Measurements from ENCODE around the gene LCE3B. TPM values are rescaled to one million over a fixed set of nuclear protein-coding genes. Genes with fewer than 3 reads are reported as not detected.

The LCE3B gene
- total RNA-seq, 1 donor from 2014 or later, result not detected

- ATAC-seq (no peak), DNase-seq (ENCODE audit: low spot score) (no peak)
- intact Hi-C loops (cut with DNase I), result no loop called here
These were observed 40.5 kb downstream of the LCE3B start for GRCh38 chr1:152654110-152654509.

GRCh38 chr1:152656459-152656858, 42.8 kb downstream of the LCE3B start:
- no peak for ATAC-seq
- no peak for DNase-seq (ENCODE audit: low spot score)
- intact Hi-C loops (cut with DNase I), result no loop called here

GRCh38 chr1:152657677-152658076, 44.1 kb downstream of the LCE3B start:
- intact Hi-C loops (cut with DNase I), result no loop called here
- ATAC-seq (no peak), DNase-seq (ENCODE audit: low spot score) (no peak)

GRCh38 chr1:152658649-152659048, 45.0 kb downstream of the LCE3B start:
- ATAC-seq, result no peak
- intact Hi-C loops (cut with DNase I), result no loop called here
- no peak for DNase-seq (ENCODE audit: low spot score)

GRCh38 chr1:152663098-152663497, 49.5 kb downstream of the LCE3B start, which contains the start of gene LCE2D:
Gene LCE2D (plus strand): TSS chr1:152663380. CDS start chr1:152664106, 726 bp downstream.
- DNase-seq (ENCODE audit: low spot score) (no peak), ATAC-seq (no peak)
- intact Hi-C loops (cut with DNase I), result no loop called here

Other genes starting within 250 kb of the LCE3B start
- gene CRNN, start 199.5 kb upstream of the LCE3B start, total RNA-seq, result not detected
- not detected for gene LCE5A, start 103.0 kb upstream of the LCE3B start, total RNA-seq
- gene CRCT1, start 99.3 kb upstream of the LCE3B start, total RNA-seq, result not detected
- gene LCE3E, start 47.0 kb upstream of the LCE3B start, total RNA-seq, result not detected
- not detected for gene LCE3D, start 33.3 kb upstream of the LCE3B start, total RNA-seq
- gene LCE3C, start 13.6 kb upstream of the LCE3B start, total RNA-seq, result not detected
- gene LCE3A, start 9.3 kb downstream of the LCE3B start, total RNA-seq, result not detected
- not detected for gene LCE2D, start 49.6 kb downstream of the LCE3B start, total RNA-seq
- not detected for gene LCE2C, start 61.5 kb downstream of the LCE3B start, total RNA-seq
- gene LCE2B, start 72.3 kb downstream of the LCE3B start, total RNA-seq, result not detected
- gene LCE2A, start 84.5 kb downstream of the LCE3B start, total RNA-seq, result not detected
- gene LCE4A, start 94.3 kb downstream of the LCE3B start, total RNA-seq, result not detected
- gene KPRP, start 144.2 kb downstream of the LCE3B start, total RNA-seq, result not detected
- gene LCE1F, start 161.3 kb downstream of the LCE3B start, total RNA-seq, result not detected
- gene LCE1E, start 172.4 kb downstream of the LCE3B start, total RNA-seq, result not detected
- not detected for gene LCE1D, start 182.9 kb downstream of the LCE3B start, total RNA-seq
- gene LCE1C, start 192.8 kb downstream of the LCE3B start, total RNA-seq, result not detected
- gene LCE1B, start 198.2 kb downstream of the LCE3B start, total RNA-seq, result not detected
- not detected for gene LCE1A, start 213.7 kb downstream of the LCE3B start, total RNA-seq
- gene LCE6A, start 229.0 kb downstream of the LCE3B start, total RNA-seq, result not detected
- not detected for gene LCE7A, start 246.2 kb downstream of the LCE3B start, total RNA-seq

Measured in sciatic nerve (tissue), 2 donors.